Measurements from ENCODE around the gene DHRS4.
A peak's percentile ranks its signal among the peaks of the same experiment; 100 is the strongest.
"Not testable (repeated sequence)": the region's sequence is repeated elsewhere in the genome, so short reads cannot be mapped to it uniquely, and the experiment has no call there.

The DHRS4 gene

DNA sequence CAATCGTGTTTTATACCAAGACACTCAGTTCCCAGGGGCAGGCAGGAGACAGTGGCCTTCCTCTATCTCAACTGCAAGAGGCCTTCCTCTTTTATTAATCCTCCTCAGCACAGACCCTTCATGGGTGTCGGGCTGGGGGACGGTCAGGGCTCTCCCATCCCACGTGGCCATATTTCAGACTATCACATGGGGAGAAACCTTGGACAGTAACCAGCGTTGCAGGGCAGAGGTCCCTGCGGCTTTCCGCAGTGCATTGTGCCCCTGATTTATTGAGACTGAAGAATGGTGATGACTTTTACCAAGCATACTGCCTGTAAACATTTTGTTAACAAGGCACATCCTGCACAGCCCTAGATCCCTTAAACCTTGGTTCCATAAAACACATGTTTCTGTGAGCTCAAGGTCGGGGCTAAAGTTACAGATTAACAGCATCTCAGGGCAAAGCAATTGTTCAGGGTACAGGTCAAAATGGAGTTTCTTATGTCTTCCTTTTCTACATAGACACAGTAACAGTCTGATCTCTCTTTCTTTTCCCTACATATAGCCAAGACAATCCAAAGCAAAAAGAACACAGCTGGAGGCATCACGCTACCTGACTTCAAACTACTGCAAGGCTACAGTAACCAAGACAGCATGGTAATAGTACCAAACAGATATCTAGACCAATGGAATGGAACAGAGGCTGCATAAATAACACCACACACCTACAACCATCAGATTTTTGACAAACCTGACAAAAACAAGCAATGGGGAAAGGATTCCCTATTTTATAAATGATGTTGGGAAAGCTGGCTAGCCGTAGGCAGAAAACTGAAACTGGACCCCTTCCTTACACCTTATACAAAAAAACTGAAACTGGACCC, 28.6 kb downstream of the DHRS4 start:
- DNase-seq (ENCODE audit: low read depth in 2 of 2): not testable (repeated sequence)

- no peak for DNase-seq (ENCODE audit: low read depth in 2 of 2)
Observed at GRCh38 chr14:23984891-23985602, 31.5 kb downstream of the DHRS4 start.

DNA sequence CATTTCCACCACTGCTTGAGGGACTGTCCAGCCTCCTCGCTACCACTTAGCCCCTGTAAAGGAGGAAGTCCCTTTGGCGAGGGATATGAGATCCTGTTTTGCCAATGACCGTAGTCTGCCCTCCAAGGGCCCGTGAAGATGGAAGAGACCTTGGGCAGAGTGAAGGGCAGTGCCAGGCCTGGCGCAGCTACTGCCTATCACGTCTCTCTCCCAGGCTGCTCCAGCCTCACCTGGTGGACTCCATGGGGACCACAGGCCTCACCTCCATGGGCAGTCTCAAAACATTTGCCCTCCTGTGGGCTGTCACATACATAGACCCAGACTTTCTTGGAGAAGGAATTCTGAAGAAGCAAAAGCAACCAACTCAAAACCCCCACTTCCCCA, 34.6 kb downstream of the DHRS4 start:
- DNase-seq (ENCODE audit: low read depth in 2 of 2): not testable (repeated sequence)

GRCh38 chr14:23988607-23989363, 35.2 kb downstream of the DHRS4 start, which contains the start of gene DHRS4L2:
TSS of gene DHRS4L2 (plus strand) at chr14:23988929. CDS start at chr14:23988948, 19 bp downstream.
- peak; percentile 38 to 41 for DNase-seq (ENCODE audit: low read depth in 2 of 2)

DNA sequence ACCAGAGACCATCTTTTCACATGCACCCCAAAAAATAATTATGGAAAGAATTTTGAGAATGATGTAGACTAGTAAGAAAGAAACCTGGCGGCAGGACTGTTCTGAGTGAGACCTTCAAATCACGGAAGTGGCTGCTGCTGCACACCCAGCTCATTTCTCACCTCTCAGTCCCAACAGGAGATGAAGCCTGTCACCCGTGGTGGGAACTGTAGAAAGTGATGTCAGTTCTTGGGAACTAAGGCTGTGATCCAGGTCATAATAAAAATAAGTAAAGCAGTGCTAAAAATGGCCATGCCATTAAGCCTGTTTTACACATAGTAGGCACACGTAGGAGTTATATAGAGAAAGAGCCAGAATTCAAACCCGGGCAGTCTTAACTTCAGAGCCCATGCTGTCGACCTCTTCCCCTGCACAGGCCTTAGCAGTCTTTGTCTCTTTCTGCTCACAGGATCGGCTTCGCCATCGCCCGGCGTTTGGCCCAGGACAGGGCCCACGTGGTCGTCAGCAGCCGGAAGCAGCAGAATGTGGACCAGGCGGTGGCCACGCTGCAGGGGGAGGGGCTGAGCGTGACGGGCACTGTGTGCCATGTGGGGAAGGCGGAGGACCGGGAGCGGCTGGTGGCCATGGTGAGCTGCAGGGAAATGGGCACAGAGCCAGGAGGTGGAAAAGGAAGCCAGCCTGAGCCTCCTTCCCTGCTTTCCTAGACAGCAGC, 36.3 kb downstream of the DHRS4 start:
- DNase-seq (ENCODE audit: low read depth in 2 of 2): not testable (repeated sequence)

DNA sequence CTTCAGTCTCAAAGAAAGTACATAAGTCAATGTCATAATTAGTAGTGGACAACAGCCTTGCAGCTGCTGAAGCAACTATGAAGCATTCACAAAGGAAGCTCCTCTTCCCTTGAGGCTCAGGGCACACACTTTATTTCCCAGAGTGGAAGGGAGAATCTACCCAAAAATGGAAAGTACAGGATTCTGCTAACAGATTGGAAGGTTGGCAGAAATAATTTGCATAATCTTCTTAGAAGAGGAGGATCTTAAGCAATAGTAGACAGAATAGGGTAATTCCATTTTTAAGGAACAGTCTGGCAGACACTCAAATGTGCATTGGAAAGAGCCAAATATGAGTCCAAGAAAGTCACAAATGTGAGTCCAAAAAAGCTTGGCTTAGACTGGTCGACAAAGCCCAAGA, 37.4 kb downstream of the DHRS4 start:
- DNase-seq (ENCODE audit: low read depth in 2 of 2): not testable (repeated sequence)

DNA sequence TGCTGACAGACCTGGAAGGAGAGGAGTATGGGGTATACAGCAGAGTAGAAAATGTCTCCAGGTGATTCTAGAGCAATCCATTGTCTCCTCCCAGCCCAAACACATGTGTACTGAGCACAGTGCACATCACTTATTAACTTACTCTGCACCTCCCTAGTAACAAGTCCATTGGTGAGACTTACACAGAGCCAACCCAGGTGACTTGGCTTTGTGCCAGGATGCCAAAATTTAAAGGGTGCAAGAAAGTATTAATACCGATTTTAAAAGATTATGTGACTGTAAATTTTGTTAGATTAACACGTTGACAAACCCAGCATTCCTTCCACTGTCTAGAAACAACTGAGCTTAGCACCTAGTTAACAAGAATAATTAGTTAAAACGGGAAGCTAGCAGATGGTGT, 39.5 kb downstream of the DHRS4 start:
- not testable (repeated sequence) for DNase-seq (ENCODE audit: low read depth in 2 of 2)

DNA sequence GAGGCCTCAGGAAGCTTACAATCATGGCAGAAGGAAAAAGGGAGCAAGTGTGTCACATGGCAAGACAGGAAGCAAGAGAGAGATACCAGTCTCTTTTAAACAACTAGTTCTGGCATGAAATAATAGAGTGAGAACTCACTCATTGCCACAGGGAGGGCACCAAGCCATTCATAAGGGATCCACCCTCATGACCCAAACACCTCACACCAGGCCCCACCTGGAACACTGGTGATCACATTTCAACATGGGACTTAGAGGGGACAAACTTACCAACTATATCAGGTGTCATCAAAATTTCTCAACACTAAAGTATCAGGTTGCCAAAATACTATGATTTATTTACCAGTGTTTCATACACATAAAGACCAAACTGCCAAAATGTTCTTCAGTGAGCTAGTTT, 42.4 kb downstream of the DHRS4 start:
- not testable (repeated sequence) for DNase-seq (ENCODE audit: low read depth in 2 of 2)

DNA sequence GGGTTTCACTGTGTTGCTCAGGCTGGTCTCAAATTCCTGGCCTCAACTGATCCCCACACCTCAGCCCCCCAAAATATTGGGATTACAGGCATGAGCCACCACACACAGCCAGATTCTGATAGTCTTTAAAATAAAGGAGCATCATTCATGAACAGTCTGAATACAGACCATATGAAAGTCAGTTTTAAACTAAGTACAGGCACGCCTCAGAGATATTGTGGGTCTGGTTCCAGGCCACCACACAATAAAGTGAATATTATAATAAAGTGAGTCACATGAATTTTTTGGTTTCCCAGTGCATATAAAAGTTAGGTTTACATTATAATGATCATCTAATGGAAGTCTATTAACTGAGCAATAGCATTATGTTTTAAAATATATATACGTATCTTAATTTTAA, 43.3 kb downstream of the DHRS4 start:
- not testable (repeated sequence) for DNase-seq (ENCODE audit: low read depth in 2 of 2)

GRCh38 chr14:23999640-24000039, 46.1 kb downstream of the DHRS4 start:
- not testable (repeated sequence) for DNase-seq (ENCODE audit: low read depth in 2 of 2)

GRCh38 chr14:24001078-24001477, 47.5 kb downstream of the DHRS4 start:
- DNase-seq (ENCODE audit: low read depth in 2 of 2): not testable (repeated sequence)

DNA sequence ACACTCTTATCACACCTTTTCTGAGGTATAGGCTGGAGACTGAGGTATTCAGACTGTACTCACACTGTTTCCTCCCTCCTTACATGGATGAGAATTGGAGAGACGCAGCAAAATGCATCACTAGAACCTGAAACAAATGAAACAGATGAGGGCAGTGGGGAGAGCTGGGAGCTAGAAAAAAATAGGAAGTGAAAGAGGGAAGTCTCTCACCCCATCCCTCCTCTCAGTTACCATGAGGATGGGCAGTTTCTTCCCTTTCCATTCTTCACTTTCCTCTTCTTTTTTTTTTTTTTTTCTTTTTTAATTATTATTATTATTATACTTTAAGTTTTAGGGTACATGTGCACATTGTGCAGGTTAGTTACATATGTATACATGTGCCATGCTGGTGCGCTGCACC, 48.1 kb downstream of the DHRS4 start:
- not testable (repeated sequence) for DNase-seq (ENCODE audit: low read depth in 2 of 2)

GRCh38 chr14:24006471-24006816, 52.9 kb downstream of the DHRS4 start:
- not testable (repeated sequence) for DNase-seq (ENCODE audit: low read depth in 2 of 2)

GRCh38 chr14:24006817-24007652, 53.5 kb downstream of the DHRS4 start:
- peak; percentile 20 to 38 for DNase-seq (ENCODE audit: low read depth in 2 of 2)

GRCh38 chr14:24011051-24011450, 57.5 kb downstream of the DHRS4 start:
- no peak for DNase-seq (ENCODE audit: low read depth in 2 of 2)

- DNase-seq (ENCODE audit: low read depth in 2 of 2): not testable (repeated sequence)
Observed at GRCh38 chr14:24012726-24013273, 59.2 kb downstream of the DHRS4 start.

GRCh38 chr14:24013654-24014514, 60.3 kb downstream of the DHRS4 start:
- DNase-seq (ENCODE audit: low read depth in 2 of 2): no peak

DNA sequence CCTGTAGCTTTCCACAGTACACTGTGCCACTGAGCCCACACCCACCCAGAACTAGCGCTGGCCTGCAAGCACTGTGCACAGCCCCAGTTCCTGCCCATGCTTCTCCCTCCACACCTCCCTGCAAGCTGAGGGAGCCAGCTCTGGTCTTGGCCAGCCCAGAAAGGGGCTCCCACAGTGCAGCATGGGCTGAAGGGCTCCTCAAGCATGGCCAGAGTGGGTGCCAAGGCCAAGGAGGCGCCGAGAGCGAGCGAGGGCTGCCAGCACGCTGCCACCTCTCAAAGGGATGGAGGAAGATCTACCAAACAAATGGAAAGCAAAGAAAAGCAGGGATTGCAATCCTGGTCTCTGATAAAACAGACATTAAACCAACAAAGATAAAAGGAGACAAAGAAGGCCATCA, 62.2 kb downstream of the DHRS4 start:
- not testable (repeated sequence) for DNase-seq (ENCODE audit: low read depth in 2 of 2)
